NOMO-1 treated with DMSO at 0.1 percent for 48 hours (cell line): ENCODE data around the gene CRABP1.

Source experiments
- DNase-seq: peaks from one replicate; lab custom pipeline; 2025; ENCODE audit not compliant: unreplicated experiment; lab: John Stamatoyannopoulos, UW

CRABP1 gene

GRCh38 chr15:78397382-78397781, 57.2 kb downstream of the CRABP1 start:
- no peak for DNase-seq
